ENCODE measurements around the gene DDX46.
"Not testable (repeated sequence)": the region's sequence is repeated elsewhere in the genome, so short reads cannot be mapped to it uniquely, and the experiment has no call there.

Gene DDX46

GRCh38 chr5:134845335-134845851 is 86.8 kb downstream of the DDX46 start:
- DNase-seq (ENCODE audit: low spot score), result no peak

GRCh38 chr5:134845852-134846640 is 87.5 kb downstream of the DDX46 start, which contains the start of gene C5orf24:
C5orf24 (plus strand) TSS chr5:134845968; CDS start chr5:134854901, 8,933 bp downstream.
- peak; percentile 93 for DNase-seq (ENCODE audit: low spot score)

GRCh38 chr5:134846641-134846960 is 88.0 kb downstream of the DDX46 start:
- DNase-seq (ENCODE audit: low spot score), result no peak

- DNase-seq (ENCODE audit: low spot score), result not testable (repeated sequence)
These were observed 90.9 kb downstream of the DDX46 start for GRCh38 chr5:134849434-134849933.

GRCh38 chr5:134851307-134851923 is 92.8 kb downstream of the DDX46 start:
- no peak for DNase-seq (ENCODE audit: low spot score)

- DNase-seq (ENCODE audit: low spot score), result not testable (repeated sequence)
These were observed 97.9 kb downstream of the DDX46 start for GRCh38 chr5:134856465-134856864.

GRCh38 chr5:134857401-134857800 is 98.8 kb downstream of the DDX46 start:
- DNase-seq (ENCODE audit: low spot score), result no peak

- DNase-seq (ENCODE audit: low spot score), result no peak
These were observed 106.1 kb downstream of the DDX46 start for GRCh38 chr5:134864707-134865106.

GRCh38 chr5:134873494-134873893 is 114.9 kb downstream of the DDX46 start:
- no peak for DNase-seq (ENCODE audit: low spot score)

- peak; percentile 86 for DNase-seq (ENCODE audit: low spot score)
These were observed 115.6 kb downstream of the DDX46 start, which contains the start of gene TXNDC15 for GRCh38 chr5:134873987-134874830. TXNDC15 (plus strand) TSS chr5:134874371; CDS start chr5:134874428, 57 bp downstream.

- peak; percentile 80 for DNase-seq (ENCODE audit: low spot score)
These were observed 116.5 kb downstream of the DDX46 start for GRCh38 chr5:134874831-134875655.

- no peak for DNase-seq (ENCODE audit: low spot score)
These were observed 118.6 kb downstream of the DDX46 start for GRCh38 chr5:134877159-134877558.

- no peak for DNase-seq (ENCODE audit: low spot score)
These were observed 119.8 kb downstream of the DDX46 start for GRCh38 chr5:134878403-134878802.

- DNase-seq (ENCODE audit: low spot score), result no peak
These were observed 120.9 kb downstream of the DDX46 start for GRCh38 chr5:134879456-134879855.
